Measurements from ENCODE around the gene MAST2.

- TF ChIP-seq EZH2 (IDR thresholded peaks at IDR 0.05; ENCODE audit: borderline replicate concordance, low read length), result no peak
- no peak for TF ChIP-seq CTCF (conservative IDR thresholded peaks at IDR 0.05 in 1 of 2, IDR thresholded peaks at IDR 0.05 in 1 of 2; ENCODE audit: extremely low read depth in 1 of 2, insufficient read depth in 1 of 2, low read depth in 1 of 2, low read length in 2 of 2)
Observed at GRCh38 chr1:45994423-45994822, 191.0 kb downstream of the MAST2 start.

Data from mammary epithelial cell (primary cell).